ENCODE results near the gene NDUFS4.

DNA sequence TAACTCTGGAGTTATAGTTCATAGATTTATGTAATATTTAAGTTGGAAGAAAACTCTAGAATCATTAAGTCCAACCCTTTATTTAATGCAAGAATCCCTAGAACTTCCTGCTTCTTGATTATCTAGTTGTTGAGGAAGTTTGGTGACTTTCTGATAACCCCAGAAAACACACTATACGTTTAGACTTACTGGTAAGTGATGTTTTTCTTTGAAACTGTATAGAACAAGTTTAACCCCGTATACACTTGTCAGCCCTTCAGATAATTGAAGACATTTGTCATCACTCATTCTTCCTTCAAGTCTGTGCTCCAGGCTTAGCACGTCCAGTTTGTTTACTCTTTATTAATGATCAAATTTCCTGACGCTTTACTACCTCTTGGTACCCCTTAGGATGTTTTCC is 9.0 kb downstream of the NDUFS4 start:
- TF ChIP-seq, protein P1, sequence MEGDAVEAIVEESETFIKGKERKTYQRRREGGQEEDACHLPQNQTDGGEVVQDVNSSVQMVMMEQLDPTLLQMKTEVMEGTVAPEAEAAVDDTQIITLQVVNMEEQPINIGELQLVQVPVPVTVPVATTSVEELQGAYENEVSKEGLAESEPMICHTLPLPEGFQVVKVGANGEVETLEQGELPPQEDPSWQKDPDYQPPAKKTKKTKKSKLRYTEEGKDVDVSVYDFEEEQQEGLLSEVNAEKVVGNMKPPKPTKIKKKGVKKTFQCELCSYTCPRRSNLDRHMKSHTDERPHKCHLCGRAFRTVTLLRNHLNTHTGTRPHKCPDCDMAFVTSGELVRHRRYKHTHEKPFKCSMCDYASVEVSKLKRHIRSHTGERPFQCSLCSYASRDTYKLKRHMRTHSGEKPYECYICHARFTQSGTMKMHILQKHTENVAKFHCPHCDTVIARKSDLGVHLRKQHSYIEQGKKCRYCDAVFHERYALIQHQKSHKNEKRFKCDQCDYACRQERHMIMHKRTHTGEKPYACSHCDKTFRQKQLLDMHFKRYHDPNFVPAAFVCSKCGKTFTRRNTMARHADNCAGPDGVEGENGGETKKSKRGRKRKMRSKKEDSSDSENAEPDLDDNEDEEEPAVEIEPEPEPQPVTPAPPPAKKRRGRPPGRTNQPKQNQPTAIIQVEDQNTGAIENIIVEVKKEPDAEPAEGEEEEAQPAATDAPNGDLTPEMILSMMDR (IDR thresholded peaks at IDR 0.05; ENCODE audit: low read depth, low read length) = no peak
- TF ChIP-seq, protein P2, sequence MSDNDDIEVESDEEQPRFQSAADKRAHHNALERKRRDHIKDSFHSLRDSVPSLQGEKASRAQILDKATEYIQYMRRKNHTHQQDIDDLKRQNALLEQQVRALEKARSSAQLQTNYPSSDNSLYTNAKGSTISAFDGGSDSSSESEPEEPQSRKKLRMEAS (IDR thresholded peaks at IDR 0.05; ENCODE audit: low read depth, low read length) = no peak
- TF ChIP-seq POLR2A (IDR thresholded peaks at IDR 0.05; ENCODE audit: extremely low read depth, insufficient read length) (no peak), MYC (IDR thresholded peaks at IDR 0.05; ENCODE audit: low read depth, low read length) (no peak)

All from NB4 (cell line).